Amniotic stem cell (primary cell): Measurements from ENCODE around the gene C2CD2.
"Not testable (repeated sequence)": the region's sequence is repeated elsewhere in the genome, so short reads cannot be mapped to it uniquely, and the experiment has no call there.

Experiments used
- DNase-seq: peaks from one replicate; lab custom pipeline; 2025; lab: John Stamatoyannopoulos, UW

Gene C2CD2

GRCh38 chr21:41975391-41976272 lies 21.8 kb upstream of the C2CD2 start:
- DNase-seq: no peak

- DNase-seq: no peak
Observed at GRCh38 chr21:41974752-41975053, 20.9 kb upstream of the C2CD2 start.

GRCh38 chr21:41973861-41974751 lies 20.3 kb upstream of the C2CD2 start:
- DNase-seq: no peak

GRCh38 chr21:41973427-41973831 lies 19.6 kb upstream of the C2CD2 start:
- DNase-seq: no peak

GRCh38 chr21:41972511-41973205 lies 18.8 kb upstream of the C2CD2 start:
- no peak for DNase-seq

GRCh38 chr21:41971891-41972290 lies 18.1 kb upstream of the C2CD2 start:
- DNase-seq: no peak

- no peak for DNase-seq
Observed at GRCh38 chr21:41970751-41971653, 17.2 kb upstream of the C2CD2 start.

- no peak for DNase-seq
Observed at GRCh38 chr21:41970106-41970391, 16.2 kb upstream of the C2CD2 start.

GRCh38 chr21:41967708-41968107 lies 13.9 kb upstream of the C2CD2 start:
- no peak for DNase-seq

GRCh38 chr21:41966872-41967621 lies 13.2 kb upstream of the C2CD2 start:
- no peak for DNase-seq

GRCh38 chr21:41966041-41966833 lies 12.4 kb upstream of the C2CD2 start:
- no peak for DNase-seq

GRCh38 chr21:41965461-41966013 lies 11.7 kb upstream of the C2CD2 start:
- DNase-seq: no peak

- DNase-seq: no peak
Observed at GRCh38 chr21:41965045-41965444, 11.2 kb upstream of the C2CD2 start.

- DNase-seq: no peak
Observed at GRCh38 chr21:41964171-41964570, 10.4 kb upstream of the C2CD2 start.

- no peak for DNase-seq
Observed at GRCh38 chr21:41962425-41962966, 8.7 kb upstream of the C2CD2 start.

GRCh38 chr21:41961753-41962152 lies 7.9 kb upstream of the C2CD2 start:
- DNase-seq: no peak

- no peak for DNase-seq
Observed at GRCh38 chr21:41961282-41961701, 7.5 kb upstream of the C2CD2 start.

GRCh38 chr21:41960386-41960785 lies 6.6 kb upstream of the C2CD2 start:
- no peak for DNase-seq

GRCh38 chr21:41959697-41960096 lies 5.9 kb upstream of the C2CD2 start:
- DNase-seq: not testable (repeated sequence)
